GM12873 (cell line): ENCODE results near the gene RGS19.

Source experiments
- TF ChIP-seq, protein P1 (sequence below): IDR thresholded peaks from 2 replicates; pipeline ENCODE4 v1.5.1; 2012; ENCODE audit warnings: low read depth, mild to moderate bottlenecking, moderate library complexity, low read length, control low read depth; ENCODE audit not compliant: insufficient read depth; ENCODE audit errors: missing control alignments

Gene RGS19

DNA sequence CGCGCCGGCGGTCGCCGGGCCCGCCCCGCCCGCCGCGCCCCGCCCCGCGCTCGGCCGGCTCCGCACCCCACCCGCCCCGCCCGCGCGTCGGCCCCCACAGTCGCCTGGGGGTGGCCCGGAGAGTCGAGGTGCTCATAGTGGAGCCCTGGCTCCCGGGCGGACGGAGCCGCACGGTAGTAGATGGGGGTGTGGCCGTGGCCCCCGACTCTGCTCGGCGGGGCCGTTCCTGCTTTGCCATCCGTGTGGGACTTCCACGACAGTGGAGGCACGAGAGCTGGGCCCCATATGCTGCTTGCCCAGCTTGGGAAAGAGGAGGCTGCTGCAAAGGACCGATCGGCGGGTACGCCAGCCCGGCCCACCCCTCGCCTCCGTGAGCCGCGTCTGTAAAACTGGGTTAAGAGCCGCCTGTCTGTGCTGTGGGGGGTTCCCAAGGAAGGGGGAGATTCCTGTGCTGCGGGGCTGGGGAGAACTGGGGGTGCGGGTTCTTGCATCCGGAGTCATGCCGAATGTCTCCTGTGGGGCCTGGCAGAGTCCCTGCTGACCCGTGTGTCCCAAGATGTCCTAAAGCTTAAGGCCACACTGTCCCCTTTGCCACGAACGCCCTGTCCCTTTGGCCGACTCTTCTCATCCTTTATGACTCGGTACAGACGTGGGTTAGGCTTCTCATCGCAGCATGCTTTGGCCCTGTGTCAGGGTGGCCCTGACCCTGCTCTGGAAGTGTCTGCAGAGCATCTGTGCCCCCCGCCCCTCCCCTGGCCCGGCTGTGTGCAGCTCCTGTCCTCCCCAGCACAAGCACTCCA, 895 bp upstream of the RGS19 start, which contains the start of gene OPRL1:
Gene OPRL1, plus strand, starts transcription at position 70 of the 800 bp plus-strand sequence. CDS start 12,639 bp downstream, outside the sequence.
- TF ChIP-seq, protein P1, sequence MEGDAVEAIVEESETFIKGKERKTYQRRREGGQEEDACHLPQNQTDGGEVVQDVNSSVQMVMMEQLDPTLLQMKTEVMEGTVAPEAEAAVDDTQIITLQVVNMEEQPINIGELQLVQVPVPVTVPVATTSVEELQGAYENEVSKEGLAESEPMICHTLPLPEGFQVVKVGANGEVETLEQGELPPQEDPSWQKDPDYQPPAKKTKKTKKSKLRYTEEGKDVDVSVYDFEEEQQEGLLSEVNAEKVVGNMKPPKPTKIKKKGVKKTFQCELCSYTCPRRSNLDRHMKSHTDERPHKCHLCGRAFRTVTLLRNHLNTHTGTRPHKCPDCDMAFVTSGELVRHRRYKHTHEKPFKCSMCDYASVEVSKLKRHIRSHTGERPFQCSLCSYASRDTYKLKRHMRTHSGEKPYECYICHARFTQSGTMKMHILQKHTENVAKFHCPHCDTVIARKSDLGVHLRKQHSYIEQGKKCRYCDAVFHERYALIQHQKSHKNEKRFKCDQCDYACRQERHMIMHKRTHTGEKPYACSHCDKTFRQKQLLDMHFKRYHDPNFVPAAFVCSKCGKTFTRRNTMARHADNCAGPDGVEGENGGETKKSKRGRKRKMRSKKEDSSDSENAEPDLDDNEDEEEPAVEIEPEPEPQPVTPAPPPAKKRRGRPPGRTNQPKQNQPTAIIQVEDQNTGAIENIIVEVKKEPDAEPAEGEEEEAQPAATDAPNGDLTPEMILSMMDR: no peak

DNA sequence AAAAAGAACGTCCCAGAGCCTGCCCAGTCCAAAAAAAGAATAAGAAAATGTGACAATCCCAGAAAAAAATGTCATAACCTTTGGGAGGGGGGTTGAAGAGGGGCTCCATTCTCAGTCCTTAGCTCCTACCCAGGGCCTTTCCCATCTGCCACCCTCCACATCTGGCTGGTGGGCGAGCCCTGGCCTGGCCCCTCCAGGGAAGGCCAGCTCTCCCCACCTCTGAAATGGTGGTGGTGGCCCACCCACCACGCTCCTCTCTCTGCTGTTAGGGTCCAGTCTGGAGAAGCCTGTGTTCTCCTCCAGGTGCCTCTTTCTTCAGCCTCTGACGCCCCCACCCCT, 415 bp downstream of the RGS19 start:
- TF ChIP-seq, protein P1: no peak

DNA sequence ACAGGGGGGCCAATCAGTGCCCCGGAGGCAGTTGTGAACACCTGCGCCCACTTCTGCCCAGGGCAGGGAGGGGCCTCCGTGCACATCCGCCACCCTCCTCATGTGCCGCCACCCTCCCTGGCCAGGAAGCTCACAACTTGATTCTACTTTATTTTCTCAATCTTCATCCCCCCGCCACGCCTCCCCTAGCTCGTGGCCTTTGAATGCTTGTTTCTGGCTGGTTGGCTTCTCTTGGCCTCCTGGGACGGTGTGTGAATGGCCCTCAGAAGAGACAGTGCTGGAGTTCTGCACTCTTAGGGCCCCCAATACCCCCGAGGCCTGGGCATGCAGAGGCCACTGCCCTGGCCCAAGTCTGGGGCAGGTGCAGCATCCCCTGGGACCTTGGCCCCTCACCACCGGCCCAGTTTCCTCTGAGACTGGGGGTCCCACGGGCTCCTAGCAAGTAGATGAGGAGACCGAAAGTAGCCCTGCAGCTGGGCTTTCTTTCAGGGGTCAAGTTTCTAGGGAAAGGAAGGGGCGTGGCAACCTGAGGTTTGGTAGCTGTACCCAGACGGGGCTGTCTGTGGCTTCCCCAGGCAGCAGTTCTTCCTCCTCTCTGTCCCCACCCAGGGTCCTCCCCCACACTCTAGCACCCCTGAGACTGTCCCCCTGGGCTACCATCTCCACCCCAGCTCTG, 1.3 kb downstream of the RGS19 start:
- TF ChIP-seq, protein P1: peak; percentile 3

DNA sequence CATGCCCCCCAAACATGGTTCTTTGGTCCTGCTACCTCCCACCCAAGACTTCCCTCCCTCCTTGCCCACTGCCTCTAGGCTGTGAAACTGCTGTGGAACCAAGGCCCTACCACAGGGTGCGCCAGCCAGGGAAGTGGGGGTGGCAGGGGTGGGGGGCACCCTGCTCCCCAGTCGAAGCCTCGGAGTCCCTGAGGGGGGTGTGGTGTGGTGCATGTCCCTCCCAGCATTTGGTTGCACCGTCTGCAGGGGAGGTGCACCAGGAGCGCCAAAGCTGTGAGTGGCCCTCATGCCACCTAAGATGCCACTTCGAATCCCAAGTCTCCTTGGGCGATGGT, 1.8 kb downstream of the RGS19 start:
- TF ChIP-seq, protein P1: no peak

DNA sequence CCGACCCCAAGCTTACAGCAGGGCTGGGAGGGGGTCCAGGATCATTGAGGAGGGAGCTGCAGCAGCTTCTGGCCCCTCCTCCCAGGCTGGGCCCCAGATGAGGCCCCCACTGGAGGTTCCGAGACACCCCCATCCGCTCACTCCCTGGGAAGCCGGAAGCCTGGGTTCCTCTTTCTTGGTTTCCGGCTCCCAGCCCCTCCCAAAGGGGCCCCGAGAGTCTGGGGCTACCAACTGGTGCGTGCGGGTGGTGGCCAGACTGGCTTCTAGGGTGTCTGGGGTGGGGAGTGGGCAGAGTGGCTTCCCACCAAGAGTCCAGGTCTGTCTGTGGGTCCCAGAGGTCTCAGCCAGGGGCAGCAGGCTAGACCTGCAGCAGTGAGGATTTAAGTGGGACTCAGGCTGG, 2.2 kb downstream of the RGS19 start:
- TF ChIP-seq, protein P1: no peak

DNA sequence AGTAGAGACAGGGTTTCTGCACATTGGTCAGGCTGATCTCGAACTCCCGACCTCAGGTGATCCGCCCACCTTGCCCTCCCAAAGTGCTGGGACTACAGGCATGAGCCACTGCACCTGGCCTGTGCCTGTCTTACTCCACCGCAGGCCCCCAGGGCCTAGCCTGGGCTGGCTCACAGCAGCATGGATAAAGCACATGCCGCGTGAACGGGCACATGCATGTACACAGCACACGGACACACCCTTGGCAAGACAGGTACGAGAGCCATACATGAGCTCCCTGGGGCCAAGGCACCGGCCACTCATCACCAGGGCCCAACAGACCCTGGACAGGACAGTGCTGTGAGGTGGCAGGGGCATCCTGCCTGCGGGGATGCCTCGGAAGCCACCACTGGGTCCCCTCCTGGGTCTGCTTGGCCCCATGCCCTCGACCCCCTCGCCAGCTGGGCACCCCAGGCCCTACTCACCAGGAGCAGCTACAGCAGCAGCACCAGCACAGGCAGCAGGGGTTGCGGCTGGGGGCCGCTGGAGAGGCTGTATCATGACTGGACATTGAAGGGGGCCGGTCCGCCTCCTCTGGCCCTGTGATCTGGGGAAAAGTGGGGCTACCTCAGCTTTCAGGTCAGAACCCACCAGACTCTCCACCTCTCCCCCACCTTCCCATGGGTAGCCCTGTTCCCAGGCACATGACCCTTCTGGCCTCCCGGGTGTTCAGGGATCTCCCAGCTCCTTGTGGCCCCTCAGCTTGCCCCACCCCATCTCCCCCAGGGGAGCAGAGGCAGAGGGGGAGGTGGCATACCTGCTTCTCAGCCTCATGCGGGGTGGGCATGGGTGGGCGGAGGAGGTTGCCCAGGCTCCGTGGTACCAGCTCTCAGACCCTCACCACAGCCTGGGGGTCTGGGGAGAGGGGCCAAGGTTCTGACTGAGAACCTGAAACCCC, 3.0 kb downstream of the RGS19 start:
- TF ChIP-seq, protein P1: no peak

DNA sequence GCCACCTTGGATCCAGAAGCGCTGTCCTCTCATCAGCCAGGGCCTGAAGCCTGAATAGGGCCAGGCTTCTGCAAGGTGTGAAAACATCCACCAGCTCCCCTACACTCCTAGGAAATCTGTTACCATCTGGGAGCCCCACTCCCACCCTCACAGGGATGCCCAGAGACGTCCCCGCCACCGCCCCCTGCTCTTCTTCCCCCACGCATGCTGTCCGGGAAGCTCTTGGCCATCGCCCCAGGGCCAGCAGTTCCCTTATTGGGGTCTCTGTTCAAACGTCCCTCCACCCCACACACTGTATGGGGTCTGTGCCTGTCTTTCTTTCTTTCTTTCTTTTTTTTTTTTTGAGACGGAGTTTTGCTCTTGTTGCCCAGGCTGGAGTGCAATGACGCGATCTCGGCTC, 3.8 kb downstream of the RGS19 start:
- TF ChIP-seq, protein P1: no peak
